Peyer's patch (tissue), 4 donors: ENCODE results near the gene EIPR1. TPM values are rescaled to one million over a fixed set of nuclear protein-coding genes. Genes with fewer than 3 reads are reported as not detected.

Source experiments
- DNase-seq, 3 donors: peaks; one replicate each; pipeline ENCODE4 v3.0.0-alpha.2; 2017 to 2019
- H3K27ac ChIP-seq, 4 donors: fragments of 200-600 bp; sonication (generic); one replicate each; pipeline ENCODE4 v1.5.1; 2016 to 2019
- H3K27me3 ChIP-seq, 2 donors: fragments of 200-600 bp; sonication (generic); one replicate each; pipeline ENCODE4 v1.5.1; 2019
- H3K36me3 ChIP-seq, 3 donors: fragments of 200-600 bp; sonication (generic); one replicate each; pipeline ENCODE4 v1.5.1; 2016 to 2019
- H3K4me1 ChIP-seq, 4 donors: fragments of 200-600 bp; sonication (generic); one replicate each; pipeline ENCODE4 v1.5.1; 2016 to 2019
- H3K4me3 ChIP-seq, 4 donors: fragments of 200-600 bp; sonication (generic); 1 replicate in 3 of 4; 2 replicates in 1 of 4; pipeline ENCODE4 v1.5.1; 2016 to 2019; ENCODE audit warnings: mild to moderate bottlenecking in 1 of 4
- H3K9me3 ChIP-seq, 4 donors: fragments of 200-600 bp; sonication (generic); one replicate each; pipeline ENCODE4 v1.5.1; 2016 to 2019; ENCODE audit warnings: mild to moderate bottlenecking in 1 of 4
- CTCF ChIP-seq, 6 experiments: fragments of 450-650 bp in 4 of 6; fragments of 200-600 bp in 2 of 6; sonication (generic) in 1 of 6; IDR thresholded peaks; one replicate each; pipeline ENCODE4 v1.5.1; 2017 to 2019; ENCODE audit warnings: antibody characterized with exemption in 6 of 6, mild to moderate bottlenecking in 3 of 6, moderate library complexity in 1 of 6
- POLR2A ChIP-seq, 2 donors: fragments of 450-650 bp; IDR thresholded peaks; one replicate each; pipeline ENCODE4 v1.5.1; 2017; ENCODE audit warnings: antibody characterized with exemption in 2 of 2, mild to moderate bottlenecking in 2 of 2, moderate library complexity in 2 of 2
- total RNA-seq, 4 donors: library from RNA; depleted of rRNA; stranded (reverse); fragments of >200 nt; gene quantifications; one replicate each; pipeline ENCODE4 v1.1.0, GENCODE V29; 2016

Gene EIPR1
- total RNA-seq, 4 donors from 2014 or later, result 23.4 to 94.1 (median 36.2) TPM

GRCh38 chr2:3195641-3196476 is 181.8 kb downstream of the EIPR1 start:
- DNase-seq, result no peak
- TF ChIP-seq POLR2A (IDR thresholded peaks at IDR 0.05) (no peak), CTCF (IDR thresholded peaks at IDR 0.05) (no peak)
- Histone ChIP-seq H3K9me3 (no peaks in the 10 kb centered on the region), H3K4me1 (no peaks in the 10 kb centered on the region), H3K4me3 (no peak overlapping the region), H3K27me3 (no peaks in the 10 kb centered on the region), H3K27ac (no peak overlapping the region), H3K36me3 (peaks cover 0 to 24% (median 0%) of the 10 kb centered on the region in 3 donors)

GRCh38 chr2:3194828-3195227 is 182.8 kb downstream of the EIPR1 start:
- Histone ChIP-seq H3K27me3 (no peaks in the 10 kb centered on the region), H3K27ac (no peak overlapping the region), H3K9me3 (no peaks in the 10 kb centered on the region), H3K4me1 (no peaks in the 10 kb centered on the region), H3K4me3 (no peak overlapping the region), H3K36me3 (peaks cover 0 to 28% (median 0%) of the 10 kb centered on the region in 3 donors)
- peak in 1 of 3 donors; percentile 22 for DNase-seq
- TF ChIP-seq CTCF (IDR thresholded peaks at IDR 0.05) (no peak), POLR2A (IDR thresholded peaks at IDR 0.05) (no peak)

GRCh38 chr2:3193443-3194330 is 183.9 kb downstream of the EIPR1 start:
- no peak for DNase-seq
- Histone ChIP-seq H3K36me3 (peaks cover 0 to 39% (median 0%) of the 10 kb centered on the region in 3 donors), H3K4me1 (no peaks in the 10 kb centered on the region), H3K4me3 (no peak overlapping the region), H3K27ac (no peak overlapping the region), H3K9me3 (no peaks in the 10 kb centered on the region), H3K27me3 (no peaks in the 10 kb centered on the region)
- TF ChIP-seq POLR2A (IDR thresholded peaks at IDR 0.05) (no peak), CTCF (IDR thresholded peaks at IDR 0.05) (no peak)

GRCh38 chr2:3192920-3193319 is 184.7 kb downstream of the EIPR1 start:
- no peak for TF ChIP-seq POLR2A (IDR thresholded peaks at IDR 0.05)
- no peak for TF ChIP-seq CTCF (IDR thresholded peaks at IDR 0.05)
- no peaks in the 10 kb centered on the region for H3K4me1 ChIP-seq
- no peak overlapping the region for H3K4me3 ChIP-seq

GRCh38 chr2:3192281-3192818 is 185.3 kb downstream of the EIPR1 start:
- peaks cover 0 to 45% (median 0%) of the 10 kb centered on the region in 3 donors for H3K36me3 ChIP-seq
- H3K27ac ChIP-seq, result no peak overlapping the region
- H3K4me3 ChIP-seq, result no peak overlapping the region
- no peak for TF ChIP-seq CTCF (IDR thresholded peaks at IDR 0.05)
- TF ChIP-seq POLR2A (IDR thresholded peaks at IDR 0.05), result no peak
- peak in 1 of 3 donors; percentile 37 for DNase-seq
- H3K9me3 ChIP-seq, result no peaks in the 10 kb centered on the region
- H3K4me1 ChIP-seq, result no peaks in the 10 kb centered on the region
- H3K27me3 ChIP-seq, result no peaks in the 10 kb centered on the region

More at GRCh38 chr2:3192920-3193319, 184.7 kb downstream of the EIPR1 start:
- H3K27me3 ChIP-seq, result no peaks in the 10 kb centered on the region
- H3K27ac ChIP-seq, result no peak overlapping the region
- H3K36me3 ChIP-seq, result peaks cover 0 to 45% (median 0%) of the 10 kb centered on the region in 3 donors
- DNase-seq, result peak in 1 of 3 donors; percentile 20
- H3K9me3 ChIP-seq, result no peaks in the 10 kb centered on the region
